Endometrial microvascular endothelial cells (primary cell): ENCODE data around the gene MMP24. TPM values are rescaled to one million over a fixed set of nuclear protein-coding genes. Genes with fewer than 3 reads are reported as not detected.

Source experiments
- in situ Hi-C: cut with HindIII; loops from 2 replicates; pipeline ENCODE4 v1.10.0; 2017; ENCODE audit warnings: low sequenced_read_pairs, low pct_unique_long_range_greater_than_20kb; ENCODE audit errors: inconsistent ontology term
- total RNA-seq: library from RNA; depleted of rRNA; stranded (reverse); fragments of >200 nt; gene quantifications from one replicate; pipeline ENCODE4 v1.2.3, GENCODE V29; 2015; ENCODE audit errors: inconsistent ontology term

Gene MMP24
- total RNA-seq, 1 donor from 2014 or later, result 0.09 TPM

GRCh38 chr20:35287509-35288324 is 61.2 kb downstream of the MMP24 start:
- in situ Hi-C loops, result no loop called here

GRCh38 chr20:35288325-35289060 is 62.0 kb downstream of the MMP24 start:
- in situ Hi-C loops, result no loop called here

- in situ Hi-C loops, result no loop called here
These were observed 63.8 kb downstream of the MMP24 start for GRCh38 chr20:35290186-35290886.

GRCh38 chr20:35290887-35291417 is 64.5 kb downstream of the MMP24 start:
- in situ Hi-C loops, result no loop called here

- in situ Hi-C loops, result no loop called here
These were observed 65.4 kb downstream of the MMP24 start, which contains the start of gene FAM83C for GRCh38 chr20:35291654-35292503. FAM83C (minus strand) TSS chr20:35292425; CDS start chr20:35292304, 121 bp downstream.

GRCh38 chr20:35292504-35293285 is 66.2 kb downstream of the MMP24 start:
- in situ Hi-C loops, result no loop called here

GRCh38 chr20:35293303-35294292 is 67.1 kb downstream of the MMP24 start:
- in situ Hi-C loops, result no loop called here

- in situ Hi-C loops, result no loop called here
These were observed 67.8 kb downstream of the MMP24 start for GRCh38 chr20:35294293-35294685.

GRCh38 chr20:35295058-35295457 is 68.6 kb downstream of the MMP24 start:
- in situ Hi-C loops, result no loop called here

- in situ Hi-C loops, result no loop called here
These were observed 69.2 kb downstream of the MMP24 start for GRCh38 chr20:35295674-35296073.

GRCh38 chr20:35296101-35296554 is 69.6 kb downstream of the MMP24 start:
- in situ Hi-C loops, result no loop called here

GRCh38 chr20:35297155-35297554 is 70.7 kb downstream of the MMP24 start:
- in situ Hi-C loops, result no loop called here

- in situ Hi-C loops, result no loop called here
These were observed 71.2 kb downstream of the MMP24 start for GRCh38 chr20:35297740-35298139.

- in situ Hi-C loops, result no loop called here
These were observed 71.8 kb downstream of the MMP24 start for GRCh38 chr20:35298264-35298663.

GRCh38 chr20:35299780-35300179 is 73.3 kb downstream of the MMP24 start:
- in situ Hi-C loops, result no loop called here

GRCh38 chr20:35300469-35301262 is 74.2 kb downstream of the MMP24 start:
- in situ Hi-C loops, result no loop called here
